ENCODE measurements around the gene CENPT.

CENPT gene

GRCh38 chr16:67883146-67883871 is 35.8 kb upstream of the CENPT start:
- no peak for TF ChIP-seq CTCF (IDR thresholded peaks at IDR 0.05; ENCODE audit: control insufficient read depth, insufficient read depth, low read depth, low read length, missing control alignments)
- no peak for DNase-seq (ENCODE audit: low read depth)
- no peak overlapping the region for H3K4me3 ChIP-seq (ENCODE audit: control insufficient read depth, low read depth, low read length)

GRCh38 chr16:67882374-67883145 is 35.1 kb upstream of the CENPT start:
- no peak overlapping the region for H3K4me3 ChIP-seq (ENCODE audit: control insufficient read depth, low read depth, low read length)
- DNase-seq (ENCODE audit: low read depth) = no peak
- no peak for TF ChIP-seq CTCF (IDR thresholded peaks at IDR 0.05; ENCODE audit: control insufficient read depth, insufficient read depth, low read depth, low read length, missing control alignments)

GRCh38 chr16:67881621-67882161 is 34.2 kb upstream of the CENPT start:
- no peak for DNase-seq (ENCODE audit: low read depth)
- H3K4me3 ChIP-seq (ENCODE audit: control insufficient read depth, low read depth, low read length) = no peak overlapping the region
- no peak for TF ChIP-seq CTCF (IDR thresholded peaks at IDR 0.05; ENCODE audit: control insufficient read depth, insufficient read depth, low read depth, low read length, missing control alignments)

- TF ChIP-seq CTCF (IDR thresholded peaks at IDR 0.05; ENCODE audit: control insufficient read depth, insufficient read depth, low read depth, low read length, missing control alignments) = no peak
- H3K4me3 ChIP-seq (ENCODE audit: control insufficient read depth, low read depth, low read length) = no peak overlapping the region
- no peak for DNase-seq (ENCODE audit: low read depth)
Measured at GRCh38 chr16:67880584-67880983, 33.1 kb upstream of the CENPT start.

- DNase-seq (ENCODE audit: low read depth) = no peak
- no peak for TF ChIP-seq CTCF (IDR thresholded peaks at IDR 0.05; ENCODE audit: control insufficient read depth, insufficient read depth, low read depth, low read length, missing control alignments)
Measured at GRCh38 chr16:67879936-67880335, 32.4 kb upstream of the CENPT start.

GRCh38 chr16:67879462-67879861 is 32.0 kb upstream of the CENPT start:
- H3K4me3 ChIP-seq (ENCODE audit: control insufficient read depth, low read depth, low read length) = no peak overlapping the region
- no peak for TF ChIP-seq CTCF (IDR thresholded peaks at IDR 0.05; ENCODE audit: control insufficient read depth, insufficient read depth, low read depth, low read length, missing control alignments)
- DNase-seq (ENCODE audit: low read depth) = no peak

More at GRCh38 chr16:67879936-67880335, 32.4 kb upstream of the CENPT start:
- H3K4me3 ChIP-seq (ENCODE audit: control insufficient read depth, low read depth, low read length) = no peak overlapping the region

Measured in AG09309 (cell line).